ENCODE measurements around the gene PLCD3.

PLCD3 gene

DNA sequence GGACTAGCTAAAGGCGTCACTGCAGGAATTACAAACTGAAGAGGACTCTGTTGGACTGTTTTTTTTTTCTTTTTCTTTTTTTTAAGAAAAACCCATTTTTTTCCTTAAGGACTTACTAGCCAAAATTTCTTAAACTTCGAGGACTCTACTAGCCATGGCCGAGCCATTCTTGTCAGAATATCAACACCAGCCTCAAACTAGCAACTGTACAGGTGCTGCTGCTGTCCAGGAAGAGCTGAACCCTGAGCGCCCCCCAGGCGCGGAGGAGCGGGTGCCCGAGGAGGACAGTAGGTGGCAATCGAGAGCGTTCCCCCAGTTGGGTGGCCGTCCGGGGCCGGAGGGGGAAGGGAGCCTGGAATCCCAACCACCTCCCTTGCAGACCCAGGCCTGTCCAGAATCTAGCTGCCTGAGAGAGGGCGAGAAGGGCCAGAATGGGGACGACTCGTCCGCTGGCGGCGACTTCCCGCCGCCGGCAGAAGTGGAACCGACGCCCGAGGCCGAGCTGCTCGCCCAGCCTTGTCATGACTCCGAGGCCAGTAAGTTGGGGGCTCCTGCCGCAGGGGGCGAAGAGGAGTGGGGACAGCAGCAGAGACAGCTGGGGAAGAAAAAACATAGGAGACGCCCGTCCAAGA, 16.8 kb upstream of the PLCD3 start:
- DNase-seq (ENCODE audit: low read depth), result peak; percentile 65

DNA sequence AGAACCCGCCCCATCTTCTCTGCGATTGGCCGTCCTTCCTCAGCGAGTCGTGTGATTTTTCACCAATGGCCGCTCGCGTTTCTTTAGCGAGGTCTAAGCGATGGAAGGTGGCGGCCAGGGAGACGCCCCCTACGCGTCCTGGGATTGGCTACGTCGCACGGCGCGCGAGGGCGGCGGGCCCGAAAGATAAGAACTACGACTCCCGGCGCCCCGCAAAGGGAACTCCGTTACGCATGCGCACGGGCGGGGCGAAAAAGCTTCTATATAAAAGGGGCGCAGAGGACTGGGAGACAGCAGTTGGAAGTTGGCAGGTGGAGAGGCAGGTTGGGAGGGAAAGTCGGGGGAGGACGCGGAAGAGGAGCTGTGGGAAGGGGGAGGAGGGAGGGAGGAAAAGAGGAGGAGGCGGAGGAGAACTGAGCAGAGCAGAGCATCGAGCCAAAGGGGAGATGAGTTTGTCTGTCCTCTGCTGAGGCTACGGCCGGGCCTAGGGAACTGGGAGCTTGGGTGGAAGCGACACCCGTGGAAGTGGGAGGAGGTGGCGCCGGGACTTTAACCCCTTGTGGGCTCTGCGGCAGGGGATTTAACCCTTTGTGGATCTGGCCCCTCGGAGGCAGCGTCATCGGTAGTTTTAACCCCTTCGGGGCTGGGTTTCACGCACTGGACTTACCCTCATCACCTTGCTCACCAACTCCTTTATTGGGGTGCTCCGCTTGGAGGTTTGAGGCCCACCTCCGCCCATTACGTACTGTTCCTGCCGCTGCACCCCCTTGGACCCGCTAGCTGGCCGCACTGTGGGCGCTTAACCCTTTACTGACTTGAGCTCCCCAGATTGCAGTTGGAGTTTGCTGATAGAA, 16.1 kb upstream of the PLCD3 start, which contains the start of gene HEXIM1:
TSS of gene HEXIM1 (plus strand) at position 293 of the 854 bp plus-strand sequence. CDS start 716 bp downstream, outside the sequence.
- DNase-seq (ENCODE audit: low read depth), result peak; percentile 99

DNA sequence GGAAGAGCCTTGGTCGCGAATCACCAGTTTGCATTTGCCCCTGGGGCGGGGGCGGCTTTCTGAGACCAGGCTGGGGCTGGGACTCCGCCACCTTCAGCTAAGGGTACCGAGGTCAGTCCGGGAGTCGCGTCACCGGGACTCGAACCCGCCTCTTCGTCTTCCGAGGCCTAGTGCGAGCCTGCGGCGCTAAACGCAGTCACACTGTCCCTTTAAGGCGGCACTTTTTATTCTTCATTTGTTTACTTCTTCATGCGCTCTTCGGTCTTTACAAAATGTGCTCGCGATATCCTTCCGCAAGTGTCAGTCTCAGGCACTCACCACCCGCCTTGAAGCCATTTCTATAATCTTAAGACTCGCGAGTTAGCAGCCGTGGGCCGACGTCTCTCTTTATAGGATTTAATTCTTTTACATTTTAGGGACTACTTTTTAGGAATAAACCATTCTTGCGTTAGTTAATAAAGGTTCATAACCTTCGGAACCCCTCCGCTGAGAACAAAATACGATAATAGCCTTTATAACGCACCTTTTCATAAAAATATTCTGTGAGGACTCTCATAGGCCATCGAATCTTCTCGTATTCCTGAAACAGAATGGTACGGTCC, 15.4 kb upstream of the PLCD3 start:
- DNase-seq (ENCODE audit: low read depth), result peak; percentile 70

GRCh38 chr17:45146890-45147580, 14.7 kb upstream of the PLCD3 start:
- no peak for DNase-seq (ENCODE audit: low read depth)

DNA sequence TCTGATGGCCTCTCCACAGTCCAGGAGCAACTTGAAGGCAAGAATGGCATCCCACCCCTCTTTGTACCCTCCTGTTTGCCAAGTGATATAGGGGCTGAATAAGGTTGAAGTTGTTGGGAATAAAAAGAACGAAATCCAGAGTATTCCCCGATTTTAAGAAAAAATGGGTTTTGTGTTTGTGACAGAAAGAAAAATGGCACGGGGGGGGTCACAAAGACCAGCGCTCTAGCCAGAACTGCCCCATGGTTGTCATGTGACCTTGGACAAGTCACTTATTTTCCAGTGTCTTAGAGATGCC, 14.2 kb upstream of the PLCD3 start:
- DNase-seq (ENCODE audit: low read depth), result no peak

DNA sequence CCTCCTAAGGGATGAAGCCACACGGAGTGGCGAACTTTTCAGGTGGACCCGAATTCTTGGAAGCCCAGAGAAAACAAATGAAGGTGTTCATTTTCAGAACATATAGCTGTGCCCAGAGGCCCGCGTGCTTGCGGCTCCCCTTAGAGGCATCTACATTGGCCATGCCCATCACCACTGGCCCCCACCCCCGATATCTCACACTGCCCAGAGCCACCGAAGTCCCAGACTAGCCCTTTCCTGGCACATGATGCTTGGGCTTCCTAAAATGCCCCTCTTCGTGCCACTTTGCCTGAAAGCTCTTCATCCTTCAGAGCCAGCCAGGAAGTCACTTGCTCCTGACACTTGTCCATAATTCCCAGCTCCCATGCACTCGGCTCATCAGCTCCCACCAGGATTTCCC, 13.9 kb upstream of the PLCD3 start:
- no peak for DNase-seq (ENCODE audit: low read depth)

- DNase-seq (ENCODE audit: low read depth), result no peak
Measured at GRCh38 chr17:45145035-45145389, 12.7 kb upstream of the PLCD3 start.

DNA sequence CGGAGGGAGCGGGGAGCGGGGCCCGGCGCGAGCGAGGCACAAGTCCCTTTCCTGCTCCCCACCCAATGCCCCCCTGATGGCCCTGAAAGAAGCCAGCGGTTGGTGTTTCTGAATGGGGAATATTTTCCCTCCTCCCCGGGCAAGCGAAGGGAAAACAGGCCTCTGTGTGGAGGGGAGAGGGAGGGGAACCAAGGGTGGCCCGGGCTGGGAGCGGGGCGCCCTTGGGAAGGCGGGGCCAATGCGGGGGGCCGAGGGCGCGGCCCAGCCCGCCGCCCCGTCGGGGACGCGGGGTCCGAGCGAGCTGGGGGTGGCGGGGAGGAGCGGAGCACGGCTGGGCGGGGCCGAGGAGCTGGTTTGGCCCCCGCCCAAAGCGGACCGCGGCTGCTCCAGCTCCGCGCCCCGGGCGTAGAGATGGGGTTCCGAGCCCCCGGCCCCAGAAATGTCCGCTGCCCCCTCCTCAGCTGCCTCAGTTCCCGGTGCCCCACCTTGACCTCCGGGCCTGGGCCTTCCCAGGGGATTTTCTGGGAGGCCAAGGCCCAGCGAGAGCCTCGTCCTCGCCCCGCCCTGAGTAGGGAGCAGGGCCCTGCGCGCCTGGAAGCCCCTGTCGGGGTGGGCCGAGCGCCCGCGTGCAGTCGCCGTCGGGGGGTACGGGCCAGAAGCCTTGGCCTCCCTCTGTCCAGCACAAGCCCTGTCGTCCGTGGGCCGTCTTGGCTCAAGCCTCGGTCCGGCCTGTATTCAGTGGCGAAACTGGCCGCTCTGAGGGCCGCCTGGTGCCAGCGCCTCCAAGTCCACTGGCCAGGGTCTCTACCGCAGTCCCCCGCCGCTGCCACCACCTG, 12.1 kb upstream of the PLCD3 start:
- no peak for DNase-seq (ENCODE audit: low read depth)

GRCh38 chr17:45143767-45144198, 11.5 kb upstream of the PLCD3 start:
- no peak for DNase-seq (ENCODE audit: low read depth)

DNA sequence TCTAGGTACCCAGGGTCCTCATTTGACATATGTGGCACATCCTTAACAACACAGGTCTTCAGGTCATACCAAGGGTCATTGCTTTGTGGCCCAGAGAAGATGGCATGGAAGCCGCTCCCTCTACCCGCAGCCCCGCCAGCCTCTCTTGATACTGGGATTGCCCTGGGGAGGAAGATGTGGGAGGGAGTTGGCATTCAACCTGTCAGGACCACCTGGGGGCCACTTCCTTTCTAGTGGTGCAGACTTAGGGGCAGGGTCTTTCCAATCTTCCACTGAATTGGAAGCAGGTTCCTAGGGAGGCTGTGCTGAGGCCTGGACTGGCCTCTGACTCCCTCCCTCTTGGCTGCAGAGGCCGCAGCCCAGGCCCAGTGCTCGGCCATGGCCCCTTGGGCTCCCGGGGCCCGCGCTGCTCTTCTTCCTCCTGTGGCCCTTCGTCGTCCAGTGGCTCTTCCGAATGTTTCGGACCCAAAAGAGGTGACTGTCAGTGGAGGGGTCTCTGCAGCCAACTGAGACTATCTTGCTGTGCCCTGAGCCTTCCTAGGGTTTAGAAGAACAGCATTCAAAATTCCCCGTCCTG, 10.9 kb upstream of the PLCD3 start:
- no peak for DNase-seq (ENCODE audit: low read depth)

DNA sequence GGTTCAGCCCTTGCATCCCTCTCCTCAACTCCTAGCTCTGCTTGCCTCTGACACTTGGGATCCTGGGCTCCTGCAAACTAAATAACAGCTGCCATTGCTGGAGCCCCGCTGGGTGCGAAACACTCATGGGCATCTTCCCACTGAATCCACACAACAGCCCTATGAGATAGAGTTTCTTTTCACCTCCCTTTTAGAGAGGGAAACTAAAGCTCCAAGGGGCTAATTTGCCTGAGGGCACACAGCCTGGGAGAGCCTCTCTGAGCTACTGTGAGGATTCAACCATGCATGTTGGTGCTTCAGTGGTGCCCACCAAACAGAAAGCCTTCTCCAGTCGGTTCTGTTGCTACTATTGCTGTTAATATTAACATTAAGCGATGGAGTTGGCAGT, 7.2 kb upstream of the PLCD3 start:
- no peak for DNase-seq (ENCODE audit: low read depth)

DNA sequence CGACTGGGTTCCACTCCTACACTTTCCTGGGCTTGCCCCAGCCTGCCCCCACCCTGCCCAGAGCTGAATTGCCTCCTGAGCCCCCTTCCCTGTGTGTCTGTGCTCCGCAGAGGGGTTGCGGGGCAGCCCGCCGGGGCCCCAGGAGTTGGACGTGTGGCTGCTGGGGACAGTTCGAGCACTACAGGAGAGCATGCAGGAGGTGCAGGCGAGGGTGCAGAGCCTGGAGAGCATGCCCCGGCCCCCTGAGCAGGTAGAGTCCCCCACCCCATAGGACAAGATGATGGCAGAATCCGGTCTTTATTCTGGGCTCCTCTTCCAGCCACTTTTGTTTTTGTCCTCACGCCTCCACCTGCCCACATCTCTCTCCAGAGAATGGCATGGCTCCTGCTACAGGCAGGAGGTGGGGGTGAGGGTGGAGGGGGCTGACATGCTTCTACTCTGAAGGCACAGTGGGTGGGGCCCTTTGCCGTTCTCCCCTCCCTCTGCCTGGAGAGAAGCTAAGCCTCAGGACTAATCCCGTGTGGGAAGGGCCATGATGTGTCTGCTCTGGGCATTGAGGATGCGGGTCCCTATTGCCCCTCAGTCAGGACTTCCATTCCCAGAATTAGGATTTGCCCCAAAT, 6.7 kb upstream of the PLCD3 start:
- no peak for DNase-seq (ENCODE audit: low read depth)

- DNase-seq (ENCODE audit: low read depth), result no peak
Measured at GRCh38 chr17:45137561-45138305, 5.4 kb upstream of the PLCD3 start.

DNA sequence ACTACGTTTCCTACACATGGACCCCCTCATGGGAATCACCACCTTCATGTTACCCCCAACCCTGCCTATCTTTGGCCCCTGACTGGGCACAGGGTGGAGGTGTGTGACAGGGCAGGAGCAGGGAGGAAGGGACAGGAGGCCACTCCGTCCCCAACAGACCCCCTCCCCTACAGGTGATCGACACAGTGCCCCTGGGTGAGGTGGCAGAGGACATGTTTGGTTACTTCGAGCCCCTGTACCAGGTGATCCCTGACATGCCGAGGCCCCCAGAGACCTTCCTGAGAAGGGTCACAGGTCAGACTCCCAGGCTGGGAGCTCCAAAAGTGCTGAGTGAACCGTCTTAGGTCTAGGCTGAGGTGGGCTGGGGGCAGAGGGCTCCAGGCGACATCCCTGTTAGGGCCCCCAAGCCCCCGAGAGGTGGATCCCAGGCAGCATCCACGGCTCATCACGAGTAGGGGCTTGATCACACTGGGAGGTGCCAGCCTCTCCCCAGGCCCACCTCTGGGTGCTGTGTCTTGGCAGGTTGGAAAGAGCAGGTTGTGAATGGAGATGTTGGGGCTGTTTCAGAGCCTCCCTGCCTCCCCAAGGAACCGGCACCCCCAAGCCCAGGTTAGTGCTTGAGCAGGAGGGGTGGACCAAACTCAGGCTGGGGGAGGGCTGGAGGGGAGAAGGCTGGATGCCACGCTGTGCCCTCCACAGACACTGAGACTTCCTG, 4.7 kb upstream of the PLCD3 start:
- no peak for DNase-seq (ENCODE audit: low read depth)

- no peak for DNase-seq (ENCODE audit: low read depth)
Measured at GRCh38 chr17:45135978-45136791, 3.9 kb upstream of the PLCD3 start.

GRCh38 chr17:45135192-45135977, 3.1 kb upstream of the PLCD3 start, which contains the start of gene ACBD4:
Gene ACBD4, plus strand, starts transcription at chr17:45135687. Its CDS starts 458 bp downstream, at chr17:45136145.
- DNase-seq (ENCODE audit: low read depth), result peak; percentile 97

DNA sequence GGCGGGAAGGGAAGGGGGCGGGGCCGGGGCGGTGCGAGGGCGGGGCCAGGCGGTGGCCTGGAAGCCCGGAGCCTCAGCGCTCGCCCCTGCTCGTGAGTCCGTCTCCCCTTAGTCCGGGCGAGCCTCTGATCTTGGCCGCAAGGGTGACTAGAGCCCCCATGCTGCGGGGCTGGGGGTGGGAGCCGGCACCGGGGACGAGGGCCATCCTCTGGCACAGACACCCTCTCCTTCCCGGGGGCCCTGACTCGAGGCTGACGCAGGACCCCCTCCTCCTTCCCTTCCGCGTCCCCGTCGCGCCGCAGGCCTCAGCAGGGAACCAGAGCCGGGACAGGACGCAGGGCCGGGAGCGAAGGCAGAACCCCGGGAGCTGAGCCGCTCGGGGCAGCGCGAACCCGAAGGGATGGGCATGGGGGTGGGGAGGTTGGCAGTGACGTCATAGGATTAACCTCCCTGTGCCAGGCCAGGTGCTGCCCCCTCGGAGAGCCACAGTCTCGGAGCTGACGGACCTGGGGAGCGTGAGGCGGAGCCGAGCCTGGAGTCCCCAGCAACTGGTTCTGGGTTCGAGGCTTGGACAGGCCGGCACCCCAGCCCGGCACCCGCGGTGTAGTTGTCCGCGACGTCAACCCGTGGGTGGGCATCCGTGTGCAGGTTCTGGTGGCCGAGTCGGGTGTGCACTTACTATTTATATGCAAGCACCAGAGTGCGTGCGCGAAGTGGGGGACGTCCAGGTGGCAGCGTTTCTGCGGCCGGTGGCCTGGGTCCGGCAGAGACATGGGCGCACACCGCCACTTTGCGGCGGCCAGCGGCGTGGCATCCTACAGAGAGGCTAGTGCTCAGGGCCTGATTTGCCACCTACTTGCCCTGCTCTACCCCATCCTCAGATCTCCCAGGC, 503 bp upstream of the PLCD3 start:
- peak; percentile 55 for DNase-seq (ENCODE audit: low read depth)
